ENCODE measurements around the gene ORM1. TPM values are rescaled to one million over a fixed set of nuclear protein-coding genes. Genes with fewer than 3 reads are reported as not detected.

ORM1 gene
- total and polyA plus RNA-seq, 10 of the 15 experiments (the other 5 are each of a cell fraction or from before 2014, with no cell fraction given), result 4.4 TPM; not detected in 9

DNA sequence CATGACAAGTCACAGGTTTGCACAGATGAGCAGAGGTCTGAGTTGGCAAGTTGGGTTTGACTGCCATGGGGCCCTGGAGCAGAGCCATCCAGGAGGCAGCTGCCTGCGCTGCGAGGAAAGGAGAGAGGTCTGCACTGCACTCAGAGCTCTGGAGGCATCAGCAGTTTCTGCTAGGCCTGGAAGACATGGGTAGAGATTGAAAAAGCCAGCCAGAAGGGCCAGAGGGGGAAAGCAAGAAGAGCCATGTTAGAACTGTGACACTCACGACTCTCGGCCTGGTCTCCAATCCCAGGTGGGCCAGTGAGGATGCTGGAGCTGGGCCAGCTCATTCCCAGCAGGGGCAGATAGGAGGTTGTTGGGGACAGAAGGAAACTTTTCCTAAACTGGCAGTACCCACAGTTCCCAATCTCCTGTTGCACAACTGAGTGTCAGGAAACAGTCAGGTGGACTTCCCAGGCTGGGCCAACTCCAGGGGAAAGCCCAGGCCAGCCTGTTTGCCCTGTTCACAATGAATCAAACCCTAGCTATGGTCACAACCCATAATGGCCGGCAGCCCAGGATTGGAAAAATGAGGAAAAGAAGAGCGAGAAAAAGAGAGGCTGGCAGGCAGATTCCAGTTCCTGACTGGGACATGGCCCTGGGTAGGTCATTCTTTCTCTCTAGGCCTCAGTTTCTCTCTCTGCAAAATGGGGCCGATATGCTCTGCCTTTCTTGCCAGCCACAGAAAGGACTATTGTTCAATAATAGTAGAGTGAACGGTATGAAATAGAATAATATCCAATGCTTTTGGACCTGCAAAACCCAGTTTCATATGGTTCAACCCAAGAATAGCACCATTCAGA, 7.8 kb upstream of the ORM1 start:
- ChIA-PET POLR2A (no interaction called here), CTCF (no interaction called here)

More for the DNA sequence above, 7.8 kb upstream of the ORM1 start:
- no peaks in the 10 kb centered on the region for H3K36me3 ChIP-seq (ENCODE audit: control insufficient read depth in 2 of 2, insufficient read depth in 2 of 2, low read length in 1 of 2)
- ATAC-seq (no peak), DNase-seq (ENCODE audit: low read depth, low spot score) (no peak), FAIRE-seq (no peak)
- H3K4me1 ChIP-seq (ENCODE audit: control insufficient read depth, insufficient read depth, low read length), result no peaks in the 10 kb centered on the region
- H3K9ac ChIP-seq (ENCODE audit: control insufficient read depth, insufficient read depth, low read length), result no peak overlapping the region
- H4K20me1 ChIP-seq (ENCODE audit: control insufficient read depth, insufficient read depth), result no peaks in the 10 kb centered on the region
- no peak overlapping the region for H3K4me3 ChIP-seq
- no TSS peak for BruUV-seq (replicated peaks)
- intact Hi-C loops (cut with micrococcal nuclease; ENCODE audit: unreplicated experiment), result no loop called here
- no peaks in the 10 kb centered on the region for H3K79me2 ChIP-seq (ENCODE audit: control insufficient read depth, insufficient read depth, low read length)
- ChIA-PET RAD21 (ENCODE audit: unreplicated experiment) (no interaction called here), SMC1A (ENCODE audit: uncharacterized antibody, unreplicated experiment) (no interaction called here)
- no peak overlapping the region for H3K4me2 ChIP-seq (ENCODE audit: control insufficient read depth, insufficient read depth)
- H2AFZ ChIP-seq (ENCODE audit: control insufficient read depth, low read depth, low read length), result no peak overlapping the region
- H3K9me3 ChIP-seq (replicated peaks; ENCODE audit: control insufficient read depth, insufficient read depth, low read length), result no peaks in the 10 kb centered on the region
- in situ Hi-C loops (cut with MboI), result no loop called here
- WGBS (ENCODE audit: insufficient coverage, insufficient replicate concordance, low lambda C conversion rate, missing lambda C conversion rate), result 58% methylated on average over 8 of the region's 8 CpGs
- no peaks in the 10 kb centered on the region; a peak in 1 of 4 replicates for H3K27me3 ChIP-seq (replicated peaks in 1 of 2; ENCODE audit: control insufficient read depth in 2 of 2, insufficient read depth in 2 of 2, low read length in 1 of 2)
- no peak overlapping the region for H3K27ac ChIP-seq (ENCODE audit: control insufficient read depth, insufficient read depth)
- no peak for TF ChIP-seq WRNIP1 (IDR thresholded peaks at IDR 0.05; ENCODE audit: borderline replicate concordance, low read depth, low read length)
- TF ChIP-seq ATF2 (IDR thresholded peaks at IDR 0.05; ENCODE audit: low read length), result no peak
- TF ChIP-seq HDAC2 (IDR thresholded peaks at IDR 0.05), result no peak
- TF ChIP-seq, protein P1, sequence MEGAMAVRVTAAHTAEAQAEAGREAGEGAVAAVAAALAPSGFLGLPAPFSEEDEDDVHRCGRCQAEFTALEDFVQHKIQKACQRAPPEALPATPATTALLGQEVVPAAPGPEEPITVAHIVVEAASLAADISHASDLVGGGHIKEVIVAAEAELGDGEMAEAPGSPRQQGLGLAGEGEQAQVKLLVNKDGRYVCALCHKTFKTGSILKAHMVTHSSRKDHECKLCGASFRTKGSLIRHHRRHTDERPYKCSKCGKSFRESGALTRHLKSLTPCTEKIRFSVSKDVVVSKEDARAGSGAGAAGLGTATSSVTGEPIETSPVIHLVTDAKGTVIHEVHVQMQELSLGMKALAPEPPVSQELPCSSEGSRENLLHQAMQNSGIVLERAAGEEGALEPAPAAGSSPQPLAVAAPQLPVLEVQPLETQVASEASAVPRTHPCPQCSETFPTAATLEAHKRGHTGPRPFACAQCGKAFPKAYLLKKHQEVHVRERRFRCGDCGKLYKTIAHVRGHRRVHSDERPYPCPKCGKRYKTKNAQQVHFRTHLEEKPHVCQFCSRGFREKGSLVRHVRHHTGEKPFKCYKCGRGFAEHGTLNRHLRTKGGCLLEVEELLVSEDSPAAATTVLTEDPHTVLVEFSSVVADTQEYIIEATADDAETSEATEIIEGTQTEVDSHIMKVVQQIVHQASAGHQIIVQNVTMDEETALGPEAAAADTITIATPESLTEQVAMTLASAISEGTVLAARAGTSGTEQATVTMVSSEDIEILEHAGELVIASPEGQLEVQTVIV (IDR thresholded peaks at IDR 0.05; ENCODE audit: borderline replicate concordance, partially characterized antibody), result no peak
- no peak for TF ChIP-seq RB1 (IDR thresholded peaks at IDR 0.05; ENCODE audit: borderline replicate concordance)
- no peak for TF ChIP-seq POLR2A (IDR thresholded peaks at IDR 0.05; ENCODE audit: low read depth, low read length)
- no peak for TF ChIP-seq NBN (IDR thresholded peaks at IDR 0.05)
- TF ChIP-seq ZBED1 (IDR thresholded peaks at IDR 0.05; ENCODE audit: borderline replicate concordance), result no peak
- TF ChIP-seq MTA3 (IDR thresholded peaks at IDR 0.05; ENCODE audit: borderline replicate concordance, low read length), result no peak
- no peak for TF ChIP-seq NR2C2 (IDR thresholded peaks at IDR 0.05; ENCODE audit: borderline replicate concordance, control insufficient read depth, insufficient read length, low read depth)
- TF ChIP-seq E2F4 (IDR thresholded peaks at IDR 0.05; ENCODE audit: low read depth, low read length), result no peak
- TF ChIP-seq CEBPZ (IDR thresholded peaks at IDR 0.05; ENCODE audit: low read depth, low read length), result no peak

All from GM12878 (cell line).